GM21390 (cell line): Measurements from ENCODE around the gene NALCN.

Experiments used
- ATAC-seq: cut with Tn5 transposase; IDR thresholded peaks from one replicate; pipeline ENCODE4 v1.9.1; 2021; ENCODE audit not compliant: unreplicated experiment

NALCN gene

DNA sequence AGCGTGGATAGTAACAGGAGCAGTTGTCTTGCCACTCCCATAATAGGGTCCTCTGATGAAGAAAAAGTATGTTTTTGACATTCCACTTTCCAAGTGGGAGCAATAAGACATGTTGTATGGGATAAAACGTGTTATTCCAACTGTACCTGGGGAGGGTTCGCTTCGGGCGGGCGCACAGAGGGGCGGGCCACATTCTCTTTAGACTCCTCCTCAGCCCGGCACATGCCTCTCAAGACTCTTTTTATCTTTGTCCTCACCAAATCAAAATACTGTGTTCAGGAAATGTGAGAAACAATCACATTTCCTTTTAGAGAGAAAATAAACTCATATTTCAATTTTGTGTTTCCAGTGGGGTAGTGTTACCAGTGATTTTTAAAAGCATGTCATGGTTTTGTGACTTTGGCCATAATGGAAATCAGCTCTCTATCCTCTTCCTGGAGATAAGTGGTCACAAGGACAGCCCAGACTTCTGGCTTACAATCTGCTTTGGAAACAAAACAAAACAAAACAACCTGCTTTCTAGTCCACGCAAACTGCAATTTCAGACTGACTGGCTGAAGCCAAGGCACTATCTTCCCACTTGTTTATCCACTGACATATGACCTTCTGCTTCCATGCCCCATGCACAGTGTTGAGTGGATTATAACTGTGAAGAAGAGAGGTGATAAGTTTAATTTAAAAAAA lies 276.1 kb downstream of the NALCN start:
- no peak for ATAC-seq

DNA sequence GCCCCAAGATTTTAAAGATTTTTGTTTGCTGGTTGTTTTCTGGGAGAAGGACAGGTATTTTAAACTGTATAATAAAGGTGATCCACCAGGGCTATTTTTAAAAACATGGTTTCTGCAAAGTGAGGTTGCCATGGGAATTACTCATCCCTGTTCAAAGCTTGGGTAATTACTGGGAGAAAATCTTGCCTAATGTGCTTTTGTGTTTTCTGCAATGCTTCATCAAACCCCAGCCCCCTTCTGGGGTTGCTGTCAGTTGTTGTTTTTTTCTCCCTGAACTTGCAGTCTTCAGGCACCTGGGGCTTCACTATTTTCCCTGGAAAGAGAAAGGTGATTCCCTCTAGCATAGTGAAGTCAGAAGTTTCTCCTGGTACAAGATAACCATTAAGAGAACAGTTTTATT lies 277.2 kb downstream of the NALCN start:
- ATAC-seq: no peak

DNA sequence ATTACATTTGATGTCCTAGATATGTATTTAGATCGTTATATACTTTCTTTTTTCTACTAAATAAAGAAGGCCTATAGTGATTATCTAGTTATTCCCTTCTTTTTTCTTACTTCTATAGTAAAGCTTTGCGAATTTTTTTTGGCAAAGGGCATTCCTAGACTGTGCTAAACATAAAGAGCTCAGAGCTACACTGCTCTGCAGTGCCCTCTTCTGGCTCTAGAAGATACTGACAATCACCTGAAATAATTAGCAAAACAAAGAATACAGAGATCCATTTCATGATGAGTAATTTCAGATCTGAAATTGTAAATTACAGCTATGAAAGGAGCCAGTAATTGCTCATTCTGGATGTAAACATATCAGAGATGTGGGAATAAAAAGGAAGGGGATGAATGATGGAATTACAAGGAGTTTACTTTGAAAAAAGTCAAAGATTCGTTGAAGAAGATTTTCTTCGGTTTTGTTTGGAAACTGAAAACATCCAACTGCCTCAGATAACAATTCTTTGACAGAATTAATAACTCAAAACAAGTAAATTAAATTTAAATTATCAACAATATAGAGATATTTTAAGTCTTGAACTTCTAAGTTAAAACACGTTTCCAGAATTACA lies 288.5 kb downstream of the NALCN start:
- peak; percentile 90 for ATAC-seq

DNA sequence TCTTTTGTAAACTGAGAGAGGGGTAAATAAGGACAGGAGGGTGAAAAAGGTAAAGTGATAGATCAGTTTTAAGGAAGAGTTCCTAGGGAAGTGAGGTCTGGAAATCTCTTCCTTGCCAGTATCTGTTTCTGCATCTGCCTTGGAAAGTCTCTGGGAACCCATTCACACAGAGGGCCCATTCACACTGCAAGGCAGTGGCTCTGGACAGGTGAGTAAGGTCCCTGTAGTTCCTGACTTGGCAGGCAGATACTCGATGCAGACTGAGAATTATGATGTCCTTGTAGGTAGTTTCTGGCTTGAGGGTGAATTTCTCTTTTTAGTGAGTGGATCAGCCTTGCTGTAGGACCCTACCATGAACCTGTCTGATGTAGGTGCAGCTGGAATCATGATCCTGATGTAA lies 293.3 kb downstream of the NALCN start:
- no peak for ATAC-seq

DNA sequence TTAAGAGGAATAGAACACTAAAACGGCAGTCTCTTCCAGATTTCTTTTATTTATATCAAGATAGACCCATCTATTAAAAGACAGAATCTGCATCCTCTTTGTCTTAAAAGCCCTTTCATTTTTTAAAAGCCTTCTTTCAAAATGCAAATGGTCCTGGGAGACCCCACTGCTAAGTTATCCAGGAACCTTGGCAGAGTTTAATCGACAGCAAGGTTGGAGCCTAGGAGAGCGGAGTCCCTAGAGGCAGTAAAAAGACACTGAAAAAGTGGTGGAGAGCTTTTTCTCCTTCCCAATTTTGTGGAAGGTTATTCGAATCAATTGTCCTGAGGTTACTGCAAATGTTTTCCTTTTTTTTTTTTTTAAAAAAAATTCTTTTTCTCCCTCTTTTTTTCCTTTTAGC lies 294.7 kb downstream of the NALCN start:
- no peak for ATAC-seq

DNA sequence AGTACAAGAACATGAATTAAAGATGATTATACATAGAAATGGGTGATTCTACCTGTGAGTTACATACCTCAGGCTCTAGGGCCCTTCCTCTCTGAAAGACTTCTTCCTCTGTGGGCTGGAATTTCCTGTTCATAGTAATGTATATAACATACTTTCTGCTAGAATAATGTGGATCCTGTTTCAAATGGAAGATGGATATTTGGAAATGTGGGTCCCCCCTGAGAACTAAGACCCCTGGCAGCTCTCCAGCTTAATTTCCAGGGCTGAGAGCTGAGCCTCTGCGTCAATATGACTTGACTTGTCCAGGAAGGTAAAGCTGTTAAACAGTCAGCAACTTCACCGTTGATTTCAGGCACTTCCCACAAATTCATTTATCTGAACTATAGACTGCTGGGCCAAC lies 296.3 kb downstream of the NALCN start:
- no peak for ATAC-seq

DNA sequence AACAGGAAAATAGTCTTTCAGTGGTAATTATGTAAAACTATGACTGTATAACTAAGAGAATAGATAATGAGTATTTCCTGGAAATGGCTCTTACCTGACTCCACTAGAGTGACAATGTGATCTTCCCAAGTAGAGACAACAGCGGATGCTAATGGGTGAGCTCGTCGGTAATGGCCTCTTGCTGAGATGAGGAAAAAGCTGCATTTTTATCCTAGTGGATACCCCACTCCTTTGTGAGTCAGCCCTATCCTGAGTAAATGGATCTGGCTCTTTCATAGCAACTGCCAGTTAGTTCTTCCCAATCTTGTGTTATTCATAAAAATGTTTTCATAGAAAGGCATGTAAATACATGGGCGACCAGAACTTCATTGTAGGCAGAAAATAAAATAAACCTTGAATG lies 299.5 kb downstream of the NALCN start:
- ATAC-seq: no peak

DNA sequence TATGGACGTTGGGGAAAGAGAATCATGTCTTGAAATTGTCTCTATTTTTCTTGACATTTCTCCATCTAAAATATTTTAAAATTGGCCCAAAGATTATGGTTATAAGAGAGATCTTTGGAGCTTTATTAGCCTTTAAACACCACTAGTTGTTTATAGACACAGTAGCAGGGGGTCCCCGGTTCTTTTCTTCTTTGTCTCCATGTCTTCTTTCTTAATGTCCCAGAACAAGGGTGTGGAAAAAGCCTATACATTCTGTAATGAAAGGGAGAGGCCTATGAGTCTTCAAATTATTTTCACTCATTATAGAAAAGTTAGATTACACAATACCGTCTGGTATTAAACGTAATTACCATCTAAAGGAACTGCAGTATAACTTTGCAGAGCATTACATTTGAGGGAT lies 300.0 kb downstream of the NALCN start:
- ATAC-seq: no peak

DNA sequence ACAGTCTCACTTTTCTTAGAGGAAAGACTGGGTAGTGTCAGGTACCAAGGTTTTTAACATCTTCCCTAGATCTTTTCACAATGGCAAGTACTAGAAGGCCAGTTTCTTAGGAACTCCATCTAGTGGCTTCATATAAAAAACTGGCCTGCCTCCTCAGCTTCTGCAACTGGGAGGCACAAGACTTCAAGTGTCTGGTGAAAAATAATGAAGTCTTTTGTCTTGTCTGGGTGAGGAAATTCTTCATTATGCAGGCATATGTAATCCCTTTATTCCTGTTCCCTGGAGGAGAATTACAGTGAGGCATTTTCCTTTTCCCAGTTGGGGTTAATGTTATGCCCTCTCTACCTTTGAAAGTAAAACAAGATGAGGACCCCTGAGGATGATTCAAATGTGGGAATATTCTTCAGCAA lies 300.5 kb downstream of the NALCN start:
- no peak for ATAC-seq

DNA sequence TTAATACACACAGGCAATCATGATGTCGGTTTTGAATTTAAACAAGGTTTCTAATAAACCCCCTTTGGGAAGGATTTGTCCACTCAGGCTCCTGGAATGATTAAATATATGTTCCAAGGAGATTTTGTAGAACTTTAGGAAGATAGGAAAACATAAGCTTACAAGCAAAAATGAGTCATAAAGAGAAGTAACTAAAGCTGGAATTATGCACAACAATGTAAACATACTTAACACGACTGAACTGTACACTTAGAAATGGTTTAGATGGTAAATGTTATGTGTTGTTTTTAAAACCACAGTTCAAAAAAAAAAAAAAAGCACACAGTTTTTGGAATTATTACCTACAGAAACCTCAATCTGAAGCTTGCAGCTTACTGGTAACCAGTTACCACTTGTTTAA lies 304.4 kb downstream of the NALCN start:
- no peak for ATAC-seq

DNA sequence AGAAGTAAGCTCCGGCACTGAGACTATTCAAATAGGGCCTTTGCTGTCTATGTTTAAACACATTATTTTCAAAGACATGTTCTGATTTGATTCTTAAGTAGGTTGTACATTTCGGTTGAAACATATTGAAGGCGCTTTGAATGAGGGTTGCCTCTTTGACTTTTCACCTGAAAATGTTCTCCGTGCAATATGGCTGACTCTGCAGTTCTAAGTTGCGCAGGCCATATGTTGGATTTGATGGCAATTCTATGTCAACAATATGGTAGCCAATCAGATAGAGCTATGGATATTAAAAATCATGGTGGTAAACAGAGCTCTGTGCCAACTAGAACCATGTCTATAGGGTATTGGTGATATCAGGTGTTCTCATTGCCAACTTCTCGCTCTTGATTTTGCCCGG lies 307.3 kb downstream of the NALCN start:
- no peak for ATAC-seq

DNA sequence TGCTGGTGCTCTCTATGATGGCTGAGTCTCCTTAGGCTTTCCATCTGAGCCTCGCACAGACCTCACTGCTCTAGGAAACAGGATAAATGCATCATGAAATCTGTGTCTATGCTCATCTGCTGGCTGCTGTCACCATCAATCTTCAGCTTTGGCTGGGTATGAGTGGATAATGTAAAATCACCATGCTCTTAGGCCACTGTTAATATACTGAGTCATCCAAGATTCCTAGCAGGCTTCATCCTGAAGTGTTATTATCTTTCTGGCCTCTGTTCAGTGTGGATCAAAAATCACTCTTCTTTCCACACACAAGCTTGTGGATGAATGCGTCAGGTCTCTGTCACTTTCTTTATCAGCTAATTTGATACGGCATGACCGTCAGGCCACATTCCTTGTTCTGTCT lies 317.4 kb downstream of the NALCN start:
- no peak for ATAC-seq

DNA sequence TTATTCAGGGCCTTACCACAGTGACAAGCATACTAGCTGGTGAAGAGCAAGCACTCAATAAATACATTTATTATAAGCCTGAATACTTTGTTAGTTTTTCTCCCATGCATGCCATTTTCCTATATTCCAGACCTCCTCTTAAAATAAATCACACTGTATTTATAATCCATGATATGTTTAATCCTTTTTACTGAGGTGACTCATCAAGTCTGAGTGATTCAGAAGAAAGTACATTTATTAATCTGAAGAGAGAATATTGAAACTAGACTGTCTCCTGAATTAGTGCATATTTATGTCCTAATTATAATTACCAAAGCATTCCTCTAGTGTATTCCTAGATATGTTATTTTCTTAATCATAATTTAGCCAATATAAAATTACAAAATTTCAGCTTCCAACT lies 323.3 kb downstream of the NALCN start:
- no peak for ATAC-seq

DNA sequence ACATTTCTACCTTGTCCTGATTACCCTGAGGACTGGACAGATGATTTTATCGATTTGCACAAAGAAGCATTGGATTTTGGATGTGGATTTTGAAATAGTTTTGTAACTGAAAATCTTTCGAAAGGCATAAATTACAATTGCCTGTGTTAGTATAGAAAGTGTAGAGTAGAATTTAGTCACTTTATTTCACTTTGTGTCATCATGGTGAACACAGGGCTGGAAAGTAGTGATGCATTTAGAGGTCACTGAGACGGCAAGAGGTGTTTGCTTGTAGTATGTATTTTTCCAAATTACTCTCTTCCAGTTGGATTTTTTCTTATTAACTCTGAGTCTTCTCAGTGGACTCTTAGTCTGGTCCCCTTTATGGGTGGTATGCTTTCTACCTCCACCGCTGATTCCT lies 326.0 kb downstream of the NALCN start:
- ATAC-seq: no peak

DNA sequence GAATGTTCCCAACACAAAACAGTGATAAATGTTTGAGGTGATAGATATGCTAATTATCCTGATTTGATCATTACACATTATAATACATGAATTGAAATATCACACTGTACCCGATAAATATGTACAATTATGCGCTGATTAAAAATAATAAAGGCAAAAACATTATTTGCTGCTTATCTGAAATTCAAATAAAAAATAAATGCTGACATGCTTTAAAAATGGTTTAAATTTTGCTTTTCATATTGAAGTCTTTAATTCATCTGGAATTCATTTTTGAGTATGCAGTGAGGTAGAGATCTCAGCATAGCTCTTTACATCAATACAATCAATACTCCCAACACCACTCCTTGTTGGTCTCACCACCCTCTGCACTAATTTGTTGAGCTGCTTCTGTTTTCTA lies 330.8 kb downstream of the NALCN start:
- no peak for ATAC-seq

DNA sequence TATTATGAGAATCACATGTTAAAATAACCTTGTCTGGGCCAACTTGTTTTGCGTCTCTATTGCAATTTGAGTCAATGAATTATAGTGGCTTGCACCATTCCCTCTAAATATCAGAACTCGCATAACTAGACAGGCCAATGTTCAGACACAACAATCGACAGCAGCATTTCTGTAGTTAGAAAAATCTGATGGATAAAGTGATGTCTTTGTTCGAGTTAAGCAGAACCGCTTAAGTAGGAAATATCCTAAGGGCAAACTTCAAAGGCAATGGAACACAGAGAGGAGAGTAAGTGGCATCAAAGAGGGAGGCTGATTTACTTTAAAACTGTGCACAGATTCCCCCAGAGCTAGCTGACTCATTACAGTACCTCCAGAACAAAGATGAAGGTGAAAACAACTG lies 333.9 kb downstream of the NALCN start:
- ATAC-seq: no peak

DNA sequence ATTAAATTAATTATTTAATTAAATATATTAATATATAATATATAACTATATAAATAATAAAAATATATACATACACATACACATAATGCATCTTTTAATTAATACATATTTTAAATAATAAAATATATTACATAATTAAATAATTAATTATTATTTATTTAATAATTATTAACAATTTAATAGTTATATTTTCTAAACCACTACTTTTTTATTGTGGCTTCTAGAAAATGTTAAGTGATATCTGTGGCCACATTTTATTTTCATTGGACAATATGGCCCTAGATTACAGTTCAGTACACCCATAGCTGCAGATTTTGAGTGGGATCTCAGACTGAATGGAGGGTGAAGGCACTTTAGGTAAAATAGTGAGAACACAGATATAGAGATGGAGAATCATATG lies 335.7 kb downstream of the NALCN start:
- no peak for ATAC-seq

DNA sequence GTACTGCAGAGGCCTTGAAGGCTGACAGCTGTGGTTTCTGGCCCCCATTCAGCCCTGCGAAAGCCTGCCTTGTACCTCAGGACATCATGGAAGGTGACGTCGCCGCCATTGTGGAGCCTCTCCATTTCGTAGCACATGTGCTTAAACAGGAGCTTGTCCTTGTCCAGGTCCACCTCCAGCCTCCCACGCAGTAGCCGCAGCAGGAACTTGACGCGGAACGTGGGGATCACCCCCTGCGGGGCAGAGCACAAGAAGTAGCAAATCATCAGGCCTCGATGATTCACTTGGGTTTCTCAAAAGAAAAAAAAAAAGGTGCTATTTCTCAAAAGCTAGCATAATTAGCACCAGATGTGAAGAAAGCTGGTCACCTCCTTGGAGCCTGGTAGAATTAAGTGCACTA lies 351.0 kb downstream of the NALCN start:
- no peak for ATAC-seq

DNA sequence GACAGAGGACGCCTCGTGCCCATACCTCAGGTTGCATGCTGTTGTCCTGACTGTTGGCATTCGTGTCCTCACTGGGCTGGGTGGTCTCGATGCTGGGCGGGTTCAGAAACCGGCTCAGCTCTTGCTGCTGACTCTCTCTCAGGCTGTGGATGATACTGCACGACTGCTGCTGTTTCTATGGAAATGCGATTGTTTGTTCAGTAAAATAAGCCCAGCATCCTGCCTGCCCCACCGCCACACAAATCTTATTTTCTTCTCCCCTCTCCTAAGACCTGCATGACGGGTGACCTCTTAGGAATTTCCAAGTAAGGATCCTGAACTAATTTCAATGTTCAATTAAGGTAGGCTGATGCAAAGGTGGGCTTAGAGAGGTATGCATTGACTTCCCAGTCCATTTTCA lies 356.5 kb downstream of the NALCN start:
- ATAC-seq: no peak

DNA sequence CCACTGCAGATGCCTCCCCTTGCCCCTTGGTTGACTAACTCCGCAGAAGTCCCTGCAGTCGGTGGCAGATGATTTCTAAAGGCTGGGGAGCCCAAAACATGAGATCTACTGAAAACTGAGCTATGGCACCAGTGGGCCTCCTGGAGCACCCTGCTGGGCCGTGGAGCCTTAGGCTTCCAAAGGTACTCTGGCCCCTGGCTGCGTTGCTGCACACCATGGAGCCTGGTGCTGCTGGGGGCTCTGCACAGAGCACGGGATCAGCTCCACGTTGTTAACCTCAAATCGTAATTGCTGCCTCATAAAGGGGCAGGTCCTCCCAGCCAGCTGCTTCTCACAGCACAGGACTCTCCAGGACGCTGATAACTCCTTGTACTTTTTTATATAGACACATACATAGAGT lies 357.5 kb downstream of the NALCN start:
- no peak for ATAC-seq

DNA sequence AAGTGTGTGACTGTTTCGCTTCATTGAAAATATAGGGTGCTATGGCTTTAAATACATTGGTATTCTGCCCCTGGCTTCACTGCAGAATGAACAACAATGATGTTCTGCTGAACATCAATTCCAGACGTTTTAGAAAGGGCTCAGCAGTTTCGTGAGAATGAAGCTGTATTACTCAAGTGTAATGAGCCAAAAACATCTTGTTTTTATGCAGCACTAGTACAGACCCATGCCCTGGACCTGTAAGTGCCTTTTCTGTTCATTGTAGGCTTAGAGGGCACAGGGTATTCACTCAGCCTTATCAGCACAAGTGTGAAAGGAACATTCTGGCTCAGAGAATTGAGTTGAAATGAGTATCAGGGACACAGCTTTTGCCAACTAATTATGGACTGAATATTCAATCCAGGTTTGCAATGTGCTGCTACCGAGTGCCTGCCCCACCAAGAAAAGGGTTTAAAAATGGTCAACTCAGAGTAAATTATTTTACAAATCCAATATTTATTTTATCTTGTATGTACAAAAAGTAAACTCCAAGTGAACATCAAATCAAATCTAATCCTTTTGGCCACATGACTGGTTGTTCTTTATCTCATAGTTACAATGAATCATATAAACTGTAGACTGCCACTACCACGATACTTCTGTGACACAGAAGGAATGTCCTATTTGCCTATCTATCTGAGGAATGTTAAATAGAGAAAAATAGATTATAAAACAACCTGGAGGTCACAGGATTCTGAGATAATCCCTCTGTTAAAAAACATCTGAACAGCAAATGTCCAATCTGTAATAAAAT lies 362.8 kb downstream of the NALCN start:
- ATAC-seq: no peak

DNA sequence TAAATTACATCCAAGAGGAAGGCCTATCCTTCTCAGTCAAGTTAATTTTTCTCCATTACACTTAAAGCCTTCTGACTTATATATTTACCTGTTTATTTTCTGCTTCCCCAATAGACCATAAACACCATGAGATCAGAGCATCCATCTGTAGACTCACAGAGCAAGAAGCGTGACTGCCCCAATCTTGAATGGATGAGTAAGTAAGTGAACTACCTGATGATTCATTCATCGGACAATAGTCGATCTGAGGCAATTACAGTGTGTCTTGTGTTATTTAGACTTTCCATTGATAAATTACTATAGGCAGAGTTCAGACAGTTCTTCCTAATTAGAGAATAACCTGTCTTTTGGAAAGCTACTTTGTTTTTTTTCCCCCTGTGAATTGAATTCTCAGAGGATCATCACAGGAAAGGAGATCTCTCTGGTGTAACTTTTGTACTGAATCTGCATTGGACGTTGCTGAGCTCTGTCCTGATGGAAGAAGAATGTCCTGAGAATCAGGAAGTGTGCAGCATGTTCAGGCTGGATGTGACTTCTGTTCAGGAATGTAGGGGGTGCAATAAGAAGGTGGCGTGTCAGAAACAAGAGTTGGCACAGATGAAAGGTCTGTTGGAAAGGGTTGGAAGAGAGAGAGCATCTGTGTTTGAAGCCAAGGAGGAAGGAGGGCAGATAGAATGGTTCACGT lies 367.0 kb downstream of the NALCN start:
- no peak for ATAC-seq
